Endometrial microvascular endothelial cells (primary cell): Measurements from ENCODE around the gene BCAS3. TPM values are rescaled to one million over a fixed set of nuclear protein-coding genes. Genes with fewer than 3 reads are reported as not detected.

Experiments used
- in situ Hi-C: cut with HindIII; loops from 2 replicates; pipeline ENCODE4 v1.10.0; 2017; ENCODE audit warnings: low sequenced_read_pairs, low pct_unique_long_range_greater_than_20kb; ENCODE audit errors: inconsistent ontology term
- total RNA-seq: library from RNA; depleted of rRNA; stranded (reverse); fragments of >200 nt; gene quantifications from one replicate; pipeline ENCODE4 v1.2.3, GENCODE V29; 2015; ENCODE audit errors: inconsistent ontology term

Gene BCAS3
- total RNA-seq, 1 donor from 2014 or later = 21.2 TPM

DNA sequence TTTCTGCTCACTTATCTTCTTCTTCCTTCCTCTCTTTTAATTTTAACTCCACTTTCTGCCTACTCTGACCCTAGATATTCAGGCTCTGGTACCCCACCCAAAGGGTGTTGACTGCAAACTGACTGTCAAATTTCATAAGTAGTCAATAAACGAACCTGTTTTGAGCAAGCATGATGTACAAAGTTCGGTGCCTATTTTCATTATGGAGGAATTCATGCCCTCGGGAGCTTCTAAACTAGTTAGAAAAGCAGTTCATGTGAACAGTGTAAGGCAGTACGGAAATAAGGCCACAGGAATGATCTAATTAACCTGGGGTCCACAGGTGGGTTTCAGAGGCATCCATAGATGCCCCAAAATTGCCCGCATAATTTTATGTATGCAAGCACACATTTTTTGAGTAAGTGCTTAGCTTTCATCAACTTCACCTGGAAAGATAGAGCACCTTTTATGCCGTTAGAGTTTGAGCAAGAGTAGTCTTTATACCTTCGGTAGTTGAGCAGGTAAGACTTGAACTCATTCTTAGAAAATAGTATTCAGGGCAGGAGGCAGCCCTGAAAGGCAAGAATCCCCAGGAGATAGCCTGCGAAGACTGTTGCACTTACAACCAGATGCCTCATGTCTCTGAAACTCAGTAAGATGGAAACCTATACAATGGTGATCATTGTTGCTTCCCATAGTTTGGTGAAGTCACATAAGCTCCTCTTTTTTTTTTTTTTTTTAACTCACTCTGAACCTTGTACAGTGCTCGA is 685.4 kb downstream of the BCAS3 start:
- in situ Hi-C loops = no loop called here

DNA sequence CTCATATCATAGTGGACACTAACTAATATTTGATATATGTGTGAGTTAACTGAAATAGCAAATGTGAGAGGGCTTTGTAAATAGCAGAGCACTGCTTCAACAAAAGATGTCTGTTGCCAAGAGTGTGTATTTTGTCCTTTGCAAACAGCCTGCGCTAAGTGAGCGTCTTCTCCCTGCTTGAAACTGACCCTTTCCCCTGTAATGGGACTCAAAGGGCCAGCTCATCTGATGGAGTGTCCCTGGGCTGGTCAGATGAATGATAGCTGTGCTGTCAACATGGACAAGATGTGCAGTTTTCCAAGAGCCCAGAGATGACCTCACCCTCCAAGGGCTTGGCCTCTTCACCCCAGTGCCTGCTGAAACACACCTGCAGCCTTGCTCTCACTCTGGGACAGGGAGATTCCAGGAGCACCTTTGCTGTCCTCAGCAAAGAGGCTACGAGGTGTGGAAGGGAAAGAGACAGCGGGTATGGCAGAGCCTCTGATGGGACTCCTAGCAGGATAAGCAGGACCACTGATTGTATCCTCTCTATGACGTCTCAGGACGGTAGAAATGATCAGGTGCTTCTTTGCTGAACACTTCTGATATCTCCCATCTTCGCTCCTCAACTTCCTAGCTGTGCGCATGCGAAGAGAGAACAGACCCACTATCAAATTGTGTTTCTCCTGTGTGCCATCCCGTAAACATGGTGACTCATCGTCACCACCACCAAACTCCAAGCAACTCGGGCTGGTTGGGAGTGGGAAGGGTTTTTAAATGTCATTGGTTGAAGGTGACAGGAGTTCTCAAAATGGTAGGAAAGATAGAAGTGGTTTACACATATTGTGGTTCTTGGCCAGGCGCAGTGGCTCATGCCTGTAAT is 686.2 kb downstream of the BCAS3 start:
- in situ Hi-C loops = no loop called here

DNA sequence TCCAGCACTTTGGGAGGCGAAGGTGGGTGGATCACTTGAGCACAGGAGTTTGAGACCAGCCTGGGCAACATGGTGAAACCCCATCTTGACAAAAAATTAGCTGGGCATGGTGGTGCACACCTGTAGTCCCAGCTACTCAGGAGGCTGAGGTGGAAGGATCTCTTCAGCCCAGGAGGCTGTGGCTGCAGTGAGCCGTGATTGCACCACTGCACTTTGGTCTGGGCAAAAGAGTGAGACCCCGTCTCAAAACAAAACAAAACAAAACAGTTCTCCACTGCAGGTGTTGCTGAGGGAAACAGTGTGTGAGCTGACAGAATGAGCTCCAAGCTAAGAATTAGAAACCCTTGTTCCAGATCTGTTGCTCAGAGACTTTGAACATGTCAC is 686.8 kb downstream of the BCAS3 start:
- in situ Hi-C loops = no loop called here

DNA sequence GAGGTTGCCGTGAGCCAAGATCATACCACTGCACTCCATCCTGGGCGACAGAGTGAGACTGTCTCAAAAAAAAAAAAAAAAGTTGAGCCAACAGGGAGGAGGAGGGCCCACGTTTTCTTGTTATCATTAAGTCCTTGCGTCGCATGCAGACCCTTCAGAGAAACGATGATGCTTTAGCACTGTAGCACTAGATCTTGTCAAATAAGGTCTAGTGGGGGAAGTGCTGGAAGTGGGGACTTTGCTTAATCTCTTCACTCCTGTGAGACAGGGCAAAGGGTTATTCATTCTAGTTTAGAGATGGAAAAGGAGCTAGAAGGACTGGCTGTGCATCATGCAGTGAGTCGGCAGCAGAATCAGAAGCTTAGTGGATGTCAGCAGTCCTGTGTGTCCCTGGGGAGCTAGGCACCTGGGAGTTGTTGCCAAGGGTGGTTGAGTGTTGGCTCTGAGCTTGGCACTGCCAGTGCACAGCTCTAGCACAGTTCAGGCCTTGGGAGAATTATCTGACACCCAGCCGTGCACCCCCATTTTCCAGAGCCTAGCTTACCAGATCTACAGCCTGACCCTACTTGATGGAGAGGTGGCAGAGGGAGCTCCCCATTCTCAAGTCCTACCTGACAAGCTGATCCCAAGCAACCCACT is 688.5 kb downstream of the BCAS3 start:
- in situ Hi-C loops = no loop called here

DNA sequence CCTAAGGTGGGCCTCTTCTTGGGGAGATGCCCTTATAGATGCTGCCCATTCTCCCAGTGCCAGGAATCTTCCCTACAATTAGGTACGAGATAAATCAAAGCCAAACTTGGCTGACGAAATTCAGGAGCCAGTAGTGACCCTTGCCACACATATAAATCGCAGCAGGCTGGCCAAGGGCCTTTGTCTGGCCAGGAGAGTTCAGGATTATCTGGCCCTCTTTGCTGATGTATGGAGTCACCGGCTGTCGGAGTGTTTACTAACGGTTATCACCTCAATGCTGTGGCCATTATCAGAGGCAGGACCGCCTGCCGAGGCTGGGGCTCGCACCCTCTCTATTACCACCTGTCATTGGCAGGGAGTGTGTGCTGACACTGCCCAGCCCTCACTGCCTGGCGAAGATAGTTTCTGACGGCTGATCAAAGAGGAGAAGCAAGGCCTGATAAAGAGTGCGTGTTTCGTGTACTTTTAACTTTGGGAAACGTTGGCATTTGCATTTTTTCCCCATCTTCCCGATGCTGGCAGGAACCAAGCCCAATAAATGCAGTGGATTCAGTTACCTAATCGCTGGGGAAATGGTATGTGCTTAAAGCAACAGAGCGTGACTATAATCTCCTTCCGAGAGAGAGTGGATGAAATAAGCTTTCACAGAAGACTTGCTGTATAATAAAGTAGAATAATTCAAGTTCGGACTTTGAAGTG is 689.2 kb downstream of the BCAS3 start:
- in situ Hi-C loops = no loop called here

DNA sequence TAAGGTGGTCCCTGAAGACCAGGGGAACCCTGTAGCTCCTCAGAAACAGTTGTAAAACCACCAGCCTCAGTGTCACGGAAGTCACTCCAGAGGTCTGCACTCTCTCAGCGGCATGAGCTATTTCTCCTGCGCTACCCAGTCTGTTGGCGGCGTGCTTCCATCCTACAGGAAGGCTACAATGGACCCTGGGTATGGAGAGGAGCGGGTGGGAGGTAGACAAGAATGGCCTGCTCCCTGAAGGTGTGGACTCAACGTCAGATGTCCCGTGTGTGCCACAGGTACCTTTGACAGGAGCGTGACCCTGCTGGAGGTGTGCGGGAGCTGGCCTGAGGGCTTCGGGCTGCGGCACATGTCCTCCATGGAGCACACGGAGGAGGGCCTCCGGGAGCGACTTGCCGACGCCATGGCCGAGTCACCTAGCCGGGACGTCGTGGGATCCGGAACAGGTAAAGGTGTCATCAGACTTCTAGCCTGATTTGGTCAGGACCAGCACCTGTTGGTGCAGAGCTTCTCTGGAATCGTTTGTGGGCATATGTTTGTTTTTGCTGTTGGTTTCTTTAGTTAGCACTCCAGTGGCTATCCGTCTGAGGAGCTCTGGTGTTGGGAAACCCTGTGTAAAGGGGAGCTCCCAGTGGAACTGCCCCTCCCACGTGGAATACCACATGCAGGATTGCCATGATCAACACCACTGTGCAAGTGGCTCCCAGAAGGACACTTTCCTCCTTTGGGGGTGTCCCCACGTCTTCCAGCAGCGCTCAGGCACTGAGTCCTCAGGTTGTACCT is 690.6 kb downstream of the BCAS3 start:
- in situ Hi-C loops = no loop called here

DNA sequence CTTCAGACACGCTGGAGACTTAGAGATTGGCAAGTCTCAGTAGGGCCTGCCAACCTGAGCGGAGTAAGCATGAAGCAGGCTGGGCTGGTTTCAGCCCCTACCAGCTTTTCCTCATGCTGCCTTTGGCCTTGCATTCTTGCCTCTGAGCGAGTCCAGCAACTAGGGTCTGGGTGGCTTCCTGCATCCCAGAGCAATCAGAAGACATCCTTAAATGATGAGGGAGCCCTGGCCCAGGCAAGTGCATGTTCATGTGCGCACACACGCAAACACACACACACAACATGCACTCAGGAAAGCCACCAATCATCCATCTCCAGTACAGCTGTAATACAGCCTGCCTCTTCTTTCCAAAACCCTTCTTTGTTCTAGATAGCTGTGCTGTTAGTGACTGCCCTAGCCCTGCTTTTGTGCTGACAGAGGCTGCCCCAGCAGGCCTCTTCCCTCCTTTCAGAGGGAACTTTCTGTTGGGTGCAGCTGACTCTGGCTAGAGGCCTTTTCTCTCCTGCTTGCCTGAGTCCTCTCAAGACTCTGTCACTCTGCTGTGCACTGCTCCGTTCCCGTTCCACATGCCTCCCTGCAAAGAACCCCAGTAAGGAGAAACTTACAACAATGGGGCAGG is 691.3 kb downstream of the BCAS3 start:
- in situ Hi-C loops = no loop called here

DNA sequence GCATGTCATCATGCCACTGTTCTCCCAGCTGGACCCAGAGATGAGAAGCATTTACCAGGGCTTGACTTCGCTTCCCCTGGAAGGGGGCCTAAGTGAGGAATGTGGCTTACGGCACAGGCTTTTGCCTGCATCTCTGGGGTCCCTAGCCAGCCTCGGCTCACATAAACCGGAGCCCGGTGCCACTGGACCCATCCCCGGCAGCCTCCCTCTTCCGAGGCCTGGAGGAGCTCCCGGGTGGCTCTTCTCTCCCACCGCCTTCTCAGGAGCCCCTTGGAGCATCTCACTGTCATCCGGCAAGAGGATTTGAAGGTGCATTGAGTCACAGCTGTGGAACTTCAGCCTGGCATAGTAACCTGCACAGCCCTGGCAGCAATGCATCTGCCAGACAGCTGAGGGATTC is 692.1 kb downstream of the BCAS3 start:
- in situ Hi-C loops = no loop called here

DNA sequence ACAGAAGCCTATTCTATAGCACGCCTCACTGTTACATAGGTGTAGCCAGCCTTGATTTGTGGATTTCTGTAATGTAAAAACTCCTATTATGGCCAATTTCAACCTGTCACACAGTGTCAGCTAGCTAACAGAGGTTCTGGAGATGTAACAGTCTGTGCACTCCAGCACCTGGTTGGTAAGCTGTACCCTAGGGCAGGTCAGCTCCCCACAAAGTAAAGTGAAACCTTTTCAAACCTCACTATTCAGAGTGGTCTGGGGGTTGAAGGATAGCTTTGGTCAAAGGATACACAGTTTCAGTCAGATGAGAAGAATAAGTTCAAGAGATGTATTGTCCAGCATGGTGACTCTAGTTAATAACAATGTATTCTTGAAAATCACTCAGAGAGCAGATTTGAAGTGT is 693.5 kb downstream of the BCAS3 start:
- in situ Hi-C loops = no loop called here

DNA sequence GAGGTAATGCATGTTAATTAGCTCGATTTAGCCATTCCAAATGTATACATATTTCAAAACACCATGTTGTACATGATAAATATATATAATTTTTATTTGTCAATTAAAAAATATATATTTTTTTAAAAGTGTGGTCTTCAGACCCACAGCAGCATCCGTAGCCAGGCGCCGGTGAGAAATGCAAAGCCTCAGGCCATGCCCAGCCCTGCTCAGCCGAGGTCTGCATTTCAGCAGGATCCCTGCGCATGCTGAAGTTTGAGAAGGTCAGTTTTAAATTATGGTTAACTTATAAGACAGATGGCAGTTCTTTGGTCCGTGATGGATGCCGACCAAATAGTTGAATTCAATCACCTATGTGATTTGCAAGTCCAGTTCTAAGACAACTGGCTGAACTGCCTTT is 694.0 kb downstream of the BCAS3 start:
- in situ Hi-C loops = no loop called here

DNA sequence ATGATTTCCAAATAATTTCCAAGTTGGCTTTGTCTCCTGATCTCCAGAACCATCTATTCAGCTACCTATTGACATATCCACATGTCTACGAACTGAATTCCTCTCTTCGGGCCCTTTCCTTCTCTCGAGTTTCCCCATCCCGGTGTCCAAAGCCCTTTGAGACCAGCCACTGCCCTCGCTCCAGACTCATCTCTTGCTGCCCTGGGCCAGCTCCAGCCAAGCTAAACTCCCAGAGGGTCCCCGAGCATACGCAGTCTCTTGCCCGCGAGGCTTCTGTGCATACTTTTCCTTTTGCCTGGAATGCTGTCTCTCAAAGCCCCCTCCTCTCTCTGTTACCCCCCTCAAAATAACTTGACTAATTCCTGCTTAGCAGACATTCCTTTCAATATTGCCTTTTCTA is 694.8 kb downstream of the BCAS3 start:
- in situ Hi-C loops = no loop called here

DNA sequence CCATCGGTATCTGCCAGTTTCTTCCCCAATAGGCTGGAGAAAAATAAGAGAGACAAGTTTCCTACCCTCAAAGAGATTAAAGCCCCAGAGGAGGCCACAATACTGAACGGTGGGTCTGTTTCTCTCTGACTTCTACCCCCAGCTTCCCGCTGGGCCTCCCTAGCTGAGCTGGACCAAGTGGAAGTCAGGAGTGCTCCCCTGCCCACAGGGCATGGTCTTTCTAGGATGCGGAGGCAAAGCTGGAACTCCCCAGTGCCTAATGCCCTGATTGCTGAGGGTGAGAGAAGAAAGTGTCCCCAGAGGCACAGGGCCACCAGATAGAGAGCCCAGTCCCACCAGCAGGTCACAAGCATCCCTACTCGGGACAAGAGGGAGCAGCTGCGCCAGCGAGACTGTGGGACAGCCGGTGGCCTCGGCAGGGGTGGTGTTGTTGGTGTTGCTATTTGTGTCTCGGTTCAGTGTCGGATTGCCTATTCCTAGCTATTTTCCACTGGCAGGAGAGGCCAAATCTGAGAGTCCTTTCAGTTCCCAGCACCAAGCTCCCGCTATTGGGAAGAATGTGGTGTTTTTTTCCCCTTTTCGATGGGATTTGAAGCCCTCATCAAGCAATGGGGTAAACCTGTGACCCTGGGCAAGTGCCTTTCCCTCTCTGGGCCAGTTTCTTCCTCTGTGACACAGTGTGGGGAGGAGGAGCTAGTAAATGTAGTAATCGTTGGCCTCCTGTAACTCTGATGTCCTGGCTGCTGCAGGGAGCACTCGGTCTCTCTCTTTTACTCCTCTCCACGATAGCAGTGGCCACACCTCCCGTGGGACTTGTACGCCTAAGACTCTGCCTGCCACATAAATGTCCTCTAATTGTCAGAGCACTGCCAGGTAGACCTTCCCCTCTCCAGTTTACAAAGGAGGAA is 699.5 kb downstream of the BCAS3 start:
- in situ Hi-C loops = no loop called here

DNA sequence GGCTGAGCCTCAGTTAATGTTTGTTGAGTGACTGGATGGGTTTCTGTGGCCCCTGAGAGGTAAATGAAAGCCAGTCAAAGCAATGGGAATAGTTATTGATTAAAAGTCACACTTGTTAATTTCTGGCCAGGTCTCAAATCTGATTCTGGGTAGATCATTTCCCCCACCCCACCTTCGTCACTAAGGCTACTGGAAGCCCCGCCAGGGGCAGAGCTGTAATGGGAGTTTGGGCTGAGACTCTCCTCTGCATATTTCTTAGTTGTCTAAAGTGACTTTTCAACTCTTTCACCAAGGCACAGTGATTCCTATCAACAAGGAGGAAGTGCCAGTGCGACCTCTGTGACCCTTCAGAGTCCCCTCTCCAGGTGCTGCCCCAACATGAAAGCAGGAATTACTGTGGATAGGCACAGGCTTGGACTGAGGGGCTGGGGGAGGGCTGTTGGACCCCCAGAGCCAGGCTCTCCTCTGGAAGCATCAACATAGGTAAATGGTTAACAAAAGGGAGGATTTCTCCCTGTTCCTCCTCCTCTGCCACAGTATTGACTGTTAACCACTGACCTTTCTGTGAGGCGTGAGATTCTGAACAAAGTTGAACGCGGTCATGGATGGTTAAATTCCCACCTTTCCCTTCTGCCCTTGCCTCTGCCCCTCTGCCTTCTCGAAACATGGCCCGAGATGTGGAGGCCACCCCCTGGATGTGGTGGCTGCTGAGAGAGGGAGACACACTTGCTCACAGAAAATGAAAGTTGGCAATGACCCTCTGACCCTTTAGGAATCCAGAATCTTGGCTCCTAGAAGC is 701.2 kb downstream of the BCAS3 start:
- in situ Hi-C loops = no loop called here

DNA sequence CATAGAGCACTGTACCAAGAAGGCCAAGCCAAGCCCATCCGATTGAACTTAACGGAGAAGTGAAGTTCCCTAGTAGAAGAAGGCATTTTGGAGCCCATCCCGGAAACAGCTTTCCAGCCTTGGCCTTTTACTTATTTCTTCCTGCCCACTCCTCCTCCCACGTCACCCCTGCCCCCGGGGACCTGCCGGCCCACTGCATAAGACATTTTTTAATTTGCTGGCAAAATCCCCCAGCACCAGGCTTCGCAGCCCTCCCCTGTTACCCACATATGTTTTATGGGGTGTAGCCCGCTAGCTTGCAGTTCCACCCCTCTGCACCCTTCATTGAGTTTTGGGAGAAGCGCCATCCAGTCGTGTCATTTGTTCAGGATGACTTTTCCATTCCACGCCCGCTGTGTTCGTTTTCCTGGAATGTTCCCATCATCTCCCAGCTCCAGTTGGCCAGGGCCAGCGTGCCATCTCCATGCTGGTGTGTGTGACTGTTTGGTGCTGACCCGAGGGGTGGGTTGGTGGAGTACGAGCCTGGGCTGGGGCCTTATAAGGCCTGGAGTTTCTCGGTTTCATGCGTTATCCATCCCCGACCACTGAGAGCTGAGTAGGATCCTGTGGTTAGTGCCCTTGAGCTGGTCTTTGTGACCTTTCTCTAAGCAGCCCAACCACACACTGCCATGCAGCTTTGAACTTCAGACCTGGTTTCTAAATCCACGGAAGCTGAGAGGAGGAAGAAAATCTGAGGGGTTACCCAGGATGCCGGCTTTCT is 702.0 kb downstream of the BCAS3 start:
- in situ Hi-C loops = no loop called here

DNA sequence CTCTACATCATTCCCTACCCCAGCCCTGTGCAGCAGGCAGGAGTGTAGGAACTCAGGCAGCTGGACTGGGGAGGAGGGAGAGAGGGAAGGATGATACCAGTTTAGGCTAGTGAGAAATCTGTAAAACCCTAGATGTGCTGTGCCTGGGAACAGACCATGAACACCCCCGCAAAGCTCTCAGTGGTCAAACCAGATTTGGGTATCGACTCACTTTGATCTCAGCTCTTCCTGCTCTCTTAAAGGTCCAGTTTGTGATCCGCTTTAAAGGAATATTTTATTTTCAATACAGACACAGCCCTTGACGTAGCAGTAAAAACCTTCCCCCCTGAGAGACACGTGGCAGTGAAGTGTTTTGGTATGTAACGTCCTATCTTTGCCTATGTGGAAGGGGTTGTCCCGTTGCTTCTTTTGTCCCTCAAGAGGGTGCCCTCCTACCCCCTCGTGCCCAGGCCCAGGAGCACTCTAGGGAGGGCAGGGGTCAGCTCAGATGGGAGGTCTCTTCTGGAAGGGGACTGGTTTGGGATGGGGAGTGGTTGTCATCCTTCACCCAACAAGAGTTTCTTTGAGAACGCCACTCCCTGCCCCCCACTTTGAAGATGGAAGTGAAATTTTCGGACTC is 702.7 kb downstream of the BCAS3 start:
- in situ Hi-C loops = no loop called here
